Right lobe of liver (tissue), 6 donors: ENCODE data around the gene GPS2. TPM values are rescaled to one million over a fixed set of nuclear protein-coding genes. Genes with fewer than 3 reads are reported as not detected.
A peak's percentile ranks its signal among the peaks of the same experiment; 100 is the strongest.
"Not testable (repeated sequence)": the region's sequence is repeated elsewhere in the genome, so short reads cannot be mapped to it uniquely, and the experiment has no call there.

Experiments used
- ATAC-seq, 4 donors: fragments of 200-7000 bp; cut with Tn5 transposase; one replicate each; pipeline ENCODE4 v1.9.1; 2020; ENCODE audit warnings: mild to moderate bottlenecking in 4 of 4, moderate library complexity in 4 of 4
- DNase-seq, 3 donors: peaks; one replicate each; pipeline ENCODE4 v3.0.0-alpha.2; 2020
- H3K27ac ChIP-seq, 3 donors: fragments of 200-600 bp; one replicate each; pipeline ENCODE4 v1.8.0; 2022
- H3K27me3 ChIP-seq, 2 donors: fragments of 200-600 bp; one replicate each; pipeline ENCODE4 v1.8.0; 2022
- H3K36me3 ChIP-seq, 4 donors: fragments of 200-600 bp; sonication (generic) in 1 of 4; one replicate each; pipeline versions ENCODE4 v1.5.1 to v1.8.0; 2017 to 2022; ENCODE audit warnings: control low read depth in 1 of 4
- H3K4me1 ChIP-seq, 4 donors: fragments of 200-600 bp; sonication (generic) in 1 of 4; one replicate each; pipeline versions ENCODE4 v1.5.1 to v1.8.0; 2017 to 2022; ENCODE audit warnings: control low read depth in 1 of 4
- H3K4me3 ChIP-seq, 3 donors: fragments of 200-600 bp; one replicate each; pipeline ENCODE4 v1.8.0; 2022
- H3K9me3 ChIP-seq, 4 donors: fragments of 200-600 bp; sonication (generic) in 1 of 4; one replicate each; pipeline versions ENCODE4 v1.5.1 to v1.8.0; 2017 to 2022; ENCODE audit warnings: control low read depth in 1 of 4
- POLR2A ChIP-seq: fragments of 450-650 bp; IDR thresholded peaks from one replicate; pipeline ENCODE4 v1.6.1; 2017; ENCODE audit warnings: antibody characterized with exemption, mild to moderate bottlenecking
- WGBS: methylation state at CpG from one replicate; pipeline ENCODE4 v1.1.6; 2018; ENCODE audit warnings: low coverage, low lambda C conversion rate; ENCODE audit not compliant: insufficient coverage; ENCODE audit errors: missing lambda C conversion rate; 5-methylcytosine and 5-hydroxymethylcytosine counted together
- intact Hi-C, 2 donors: fragments of 100-400 bp; cut with DNase I; formaldehyde crosslinking; loops; one replicate each; pipeline versions ENCODE4 v1.11.2 to v1.14.1; 2022
- total RNA-seq, 6 experiments: library from RNA; depleted of rRNA in 2 of 6; stranded (reverse); fragments of >200 nt in 2 of 6; fragmentation: NEBNext Ultra II Directional in 3 of 6; extraction: Animal tissue kit (Norgen Biotek cat#: 25700) in 3 of 6; gene quantifications; one replicate each; pipeline versions ENCODE4 v1.1.0 to v1.2.4, GENCODE V29; 2016 to 2023
- TF ChIP-seq, protein P1 (sequence below), 4 donors: fragments of 200-600 bp in 3 of 4; fragments of 450-650 bp in 1 of 4; IDR thresholded peaks; one replicate each; pipeline versions ENCODE4 v1.5.1 to v1.8.0; 2016 to 2022; ENCODE audit warnings: antibody characterized with exemption in 4 of 4, mild to moderate bottlenecking in 2 of 4
- donor health status: DM: no; HTN: yes; CAD: no.
- donor health status: DM: no; HTN: no; CAD: no.
- donor health status: DM: no; HTN: no; CAD: no.
- donor health status: DM: no; HTN: yes; CAD: no.
- donor health status: DM: no; HTN: yes; CAD: no.

The GPS2 gene
- total RNA-seq, 6 experiments from 2014 or later, result 22.0 to 48.1 (median 23.2) TPM

- H3K27ac ChIP-seq, result no peak overlapping the region
- H3K27me3 ChIP-seq, result no peaks in the 10 kb centered on the region
- intact Hi-C loops, result loop anchor here in 1 of 2 donors (10.0 kb wide), 1 partner anchor 67 kb away; no protein-coding TSS in a partner anchor
- TF ChIP-seq, protein P1, sequence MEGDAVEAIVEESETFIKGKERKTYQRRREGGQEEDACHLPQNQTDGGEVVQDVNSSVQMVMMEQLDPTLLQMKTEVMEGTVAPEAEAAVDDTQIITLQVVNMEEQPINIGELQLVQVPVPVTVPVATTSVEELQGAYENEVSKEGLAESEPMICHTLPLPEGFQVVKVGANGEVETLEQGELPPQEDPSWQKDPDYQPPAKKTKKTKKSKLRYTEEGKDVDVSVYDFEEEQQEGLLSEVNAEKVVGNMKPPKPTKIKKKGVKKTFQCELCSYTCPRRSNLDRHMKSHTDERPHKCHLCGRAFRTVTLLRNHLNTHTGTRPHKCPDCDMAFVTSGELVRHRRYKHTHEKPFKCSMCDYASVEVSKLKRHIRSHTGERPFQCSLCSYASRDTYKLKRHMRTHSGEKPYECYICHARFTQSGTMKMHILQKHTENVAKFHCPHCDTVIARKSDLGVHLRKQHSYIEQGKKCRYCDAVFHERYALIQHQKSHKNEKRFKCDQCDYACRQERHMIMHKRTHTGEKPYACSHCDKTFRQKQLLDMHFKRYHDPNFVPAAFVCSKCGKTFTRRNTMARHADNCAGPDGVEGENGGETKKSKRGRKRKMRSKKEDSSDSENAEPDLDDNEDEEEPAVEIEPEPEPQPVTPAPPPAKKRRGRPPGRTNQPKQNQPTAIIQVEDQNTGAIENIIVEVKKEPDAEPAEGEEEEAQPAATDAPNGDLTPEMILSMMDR (IDR thresholded peaks at IDR 0.05), result no peak
- no peak for TF ChIP-seq POLR2A
- no peak overlapping the region for H3K4me3 ChIP-seq
- DNase-seq, result no peak
- no peaks in the 10 kb centered on the region for H3K36me3 ChIP-seq
- no peaks in the 10 kb centered on the region for H3K4me1 ChIP-seq
- ATAC-seq, result no peak
- 100% methylated on average over 4 of the region's 13 CpGs for WGBS
- H3K9me3 ChIP-seq, result no peaks in the 10 kb centered on the region
Measured at GRCh38 chr17:7341842-7342241, 26.7 kb upstream of the GPS2 start.

- Histone ChIP-seq H3K36me3 (no peaks in the 10 kb centered on the region), H3K4me3 (no peak overlapping the region), H3K27ac (no peak overlapping the region), H3K4me1 (no peaks in the 10 kb centered on the region), H3K9me3 (no peaks in the 10 kb centered on the region), H3K27me3 (no peaks in the 10 kb centered on the region)
- ATAC-seq, result no peak
- TF ChIP-seq, protein P1 (IDR thresholded peaks at IDR 0.05), result no peak
- TF ChIP-seq POLR2A, result no peak
- WGBS, result 67% methylated on average over 1 of the region's 2 CpGs
- intact Hi-C loops, result loop anchor here in 1 of 2 donors (10.0 kb wide), 1 partner anchor 65 kb away; no protein-coding TSS in a partner anchor
- DNase-seq, result no peak
Measured at GRCh38 chr17:7340179-7340578, 25.0 kb upstream of the GPS2 start.

DNA sequence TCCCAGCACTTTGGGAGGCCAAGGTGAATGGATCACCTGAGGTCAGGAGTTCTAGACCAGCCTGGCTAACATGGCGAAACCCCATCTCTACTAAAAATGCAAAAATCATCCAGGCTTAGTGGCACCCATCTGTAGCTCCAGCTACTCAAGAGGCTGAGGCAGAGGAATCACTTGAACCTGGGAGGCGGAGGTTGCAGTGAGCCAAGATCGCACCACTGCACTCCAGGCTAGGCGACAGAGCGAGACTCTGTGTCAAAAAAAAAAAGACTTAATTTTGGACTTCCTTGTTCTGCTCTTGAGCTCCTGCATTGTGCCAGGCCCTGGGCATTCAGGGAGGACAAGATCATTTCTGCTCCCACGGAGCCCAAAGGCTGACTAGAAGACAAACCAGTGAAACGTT lies 22.4 kb upstream of the GPS2 start:
- H3K4me1 ChIP-seq, H3K9me3 ChIP-seq, H3K27ac ChIP-seq, H3K36me3 ChIP-seq, H3K4me3 ChIP-seq, intact Hi-C loops, H3K27me3 ChIP-seq, DNase-seq, ATAC-seq: not testable (repeated sequence)
- 52% methylated on average over 3 of the region's 7 CpGs for WGBS

GRCh38 chr17:7336240-7337175 lies 21.3 kb upstream of the GPS2 start, which contains the start of gene ACAP1:
TSS of gene ACAP1 (plus strand) at chr17:7336529. CDS start at chr17:7336735, 206 bp downstream.
- Histone ChIP-seq H3K4me3 (peak within 1 kb of the TSS in 2 of 3 donors; percentile 12 to 32), H3K9me3 (no peaks in the 10 kb centered on the region), H3K4me1 (no peaks in the 10 kb centered on the region), H3K36me3 (no peaks in the 10 kb centered on the region), H3K27me3 (no peaks in the 10 kb centered on the region), H3K27ac (no peak within 1 kb of the TSS)
- DNase-seq (peak in 1 of 3 donors; percentile 63), ATAC-seq (peak; percentile 66 to 81 (median 68))
- 34% methylated on average over 8 of the region's 17 CpGs for WGBS
- intact Hi-C loops, result no loop called here
- TF ChIP-seq POLR2A, result no peak
- TF ChIP-seq, protein P1 (IDR thresholded peaks at IDR 0.05), result no peak

DNA sequence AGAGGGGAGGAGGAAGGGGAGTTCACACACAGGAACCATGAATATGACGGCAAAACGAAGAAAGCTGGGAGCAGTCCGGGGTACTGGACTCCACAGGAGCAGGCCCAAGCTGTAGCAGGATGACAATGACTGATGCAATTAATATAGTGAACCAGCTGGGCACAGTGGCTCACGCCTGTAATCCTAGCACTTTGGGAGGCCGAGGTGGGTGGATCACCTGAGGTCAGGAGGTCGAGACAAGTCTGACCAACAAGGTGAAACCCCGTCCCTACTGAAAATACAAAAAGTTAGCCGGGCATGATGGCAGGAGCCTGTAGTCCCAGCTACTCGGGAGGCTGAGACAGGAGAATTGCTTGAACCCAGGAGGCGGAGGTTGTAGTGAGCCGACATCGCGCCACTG lies 20.6 kb upstream of the GPS2 start:
- 85% methylated on average over 9 of the region's 13 CpGs for WGBS
- ATAC-seq, DNase-seq, H3K4me3 ChIP-seq, H3K9me3 ChIP-seq, H3K27ac ChIP-seq, H3K4me1 ChIP-seq, intact Hi-C loops, H3K36me3 ChIP-seq, H3K27me3 ChIP-seq: not testable (repeated sequence)
